ENCODE results near the gene CDC40. TPM values are rescaled to one million over a fixed set of nuclear protein-coding genes. Genes with fewer than 3 reads are reported as not detected.

CDC40 gene
- total RNA-seq: 10 to 100 TPM in 8 of 9 donors, 1 to 10 TPM in 1; 9.8 to 23.5 (median 15.9) TPM
- polyA plus RNA-seq: 10 to 100 TPM in 1 of 2 donors, 1 to 10 TPM in 1; 5.8 to 10.5 TPM
- long read RNA-seq, donor 1, transcript CDC40-201 (15 exons, 3,848 nt): major isoform, 5 of 8 reads
- long read RNA-seq, donor 1, partial matches to known transcripts: 2 of 8 reads
- long read RNA-seq, donor 1, other reads (novel, unspliced or antisense): 0 of 8 reads
- long read RNA-seq, donor 2, partial matches to known transcripts: 4 of 8 reads
- long read RNA-seq, donor 2, other reads (novel, unspliced or antisense): 1 of 8 reads
- long read RNA-seq, donor 3, transcript CDC40-201 (15 exons, 3,848 nt): major isoform, 6 of 10 reads
- long read RNA-seq, donor 3, partial matches to known transcripts: 2 of 10 reads
- long read RNA-seq, donor 3, other reads (novel, unspliced or antisense): 1 of 10 reads

DNA sequence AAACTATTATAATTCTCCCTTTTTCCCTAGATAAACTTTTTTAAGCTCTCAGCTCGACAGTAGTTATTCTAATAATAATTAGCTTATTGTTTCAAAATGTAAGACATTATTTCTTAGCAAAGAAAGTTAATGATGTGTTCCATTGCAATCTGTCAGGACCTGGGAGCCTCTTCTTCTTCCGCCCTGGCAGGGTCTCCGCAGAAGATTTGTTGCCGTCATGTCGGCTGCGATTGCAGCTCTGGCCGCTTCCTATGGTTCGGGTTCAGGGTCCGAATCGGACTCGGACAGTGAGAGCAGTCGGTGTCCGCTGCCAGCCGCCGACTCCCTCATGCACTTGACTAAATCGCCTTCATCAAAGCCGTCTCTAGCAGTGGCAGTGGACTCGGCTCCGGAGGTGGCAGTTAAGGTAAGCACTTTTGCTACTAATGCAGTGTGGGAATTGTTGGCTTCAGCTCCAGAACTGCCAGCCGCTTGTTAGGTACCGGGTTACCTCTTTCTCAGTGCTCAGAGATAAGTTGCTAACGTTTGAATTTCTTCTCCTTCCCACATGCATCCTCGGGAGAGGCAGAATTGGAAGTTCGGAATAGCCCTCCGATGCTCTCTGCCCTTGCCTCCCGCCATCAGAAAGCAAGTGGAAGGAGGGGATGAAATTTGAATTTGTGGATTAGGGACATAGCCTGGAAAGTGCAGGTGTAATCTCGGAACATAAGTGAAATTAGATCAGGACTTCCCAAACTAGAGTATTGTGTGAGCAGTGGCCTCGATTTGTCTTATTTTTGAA is at the start of gene CDC40:
Gene CDC40, plus strand, starts transcription at position 200 of the 781 bp plus-strand sequence. Its CDS starts 18 bp downstream, at position 218.
- no peak for TF ChIP-seq POLR2A (IDR thresholded peaks at IDR 0.05)
- TF ChIP-seq, protein P1, sequence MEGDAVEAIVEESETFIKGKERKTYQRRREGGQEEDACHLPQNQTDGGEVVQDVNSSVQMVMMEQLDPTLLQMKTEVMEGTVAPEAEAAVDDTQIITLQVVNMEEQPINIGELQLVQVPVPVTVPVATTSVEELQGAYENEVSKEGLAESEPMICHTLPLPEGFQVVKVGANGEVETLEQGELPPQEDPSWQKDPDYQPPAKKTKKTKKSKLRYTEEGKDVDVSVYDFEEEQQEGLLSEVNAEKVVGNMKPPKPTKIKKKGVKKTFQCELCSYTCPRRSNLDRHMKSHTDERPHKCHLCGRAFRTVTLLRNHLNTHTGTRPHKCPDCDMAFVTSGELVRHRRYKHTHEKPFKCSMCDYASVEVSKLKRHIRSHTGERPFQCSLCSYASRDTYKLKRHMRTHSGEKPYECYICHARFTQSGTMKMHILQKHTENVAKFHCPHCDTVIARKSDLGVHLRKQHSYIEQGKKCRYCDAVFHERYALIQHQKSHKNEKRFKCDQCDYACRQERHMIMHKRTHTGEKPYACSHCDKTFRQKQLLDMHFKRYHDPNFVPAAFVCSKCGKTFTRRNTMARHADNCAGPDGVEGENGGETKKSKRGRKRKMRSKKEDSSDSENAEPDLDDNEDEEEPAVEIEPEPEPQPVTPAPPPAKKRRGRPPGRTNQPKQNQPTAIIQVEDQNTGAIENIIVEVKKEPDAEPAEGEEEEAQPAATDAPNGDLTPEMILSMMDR (IDR thresholded peaks at IDR 0.05): no peak
- 0 to 1% (median 1%) methylated on average over 27 to 28 of the region's 28 CpGs for WGBS, 4 donors

DNA sequence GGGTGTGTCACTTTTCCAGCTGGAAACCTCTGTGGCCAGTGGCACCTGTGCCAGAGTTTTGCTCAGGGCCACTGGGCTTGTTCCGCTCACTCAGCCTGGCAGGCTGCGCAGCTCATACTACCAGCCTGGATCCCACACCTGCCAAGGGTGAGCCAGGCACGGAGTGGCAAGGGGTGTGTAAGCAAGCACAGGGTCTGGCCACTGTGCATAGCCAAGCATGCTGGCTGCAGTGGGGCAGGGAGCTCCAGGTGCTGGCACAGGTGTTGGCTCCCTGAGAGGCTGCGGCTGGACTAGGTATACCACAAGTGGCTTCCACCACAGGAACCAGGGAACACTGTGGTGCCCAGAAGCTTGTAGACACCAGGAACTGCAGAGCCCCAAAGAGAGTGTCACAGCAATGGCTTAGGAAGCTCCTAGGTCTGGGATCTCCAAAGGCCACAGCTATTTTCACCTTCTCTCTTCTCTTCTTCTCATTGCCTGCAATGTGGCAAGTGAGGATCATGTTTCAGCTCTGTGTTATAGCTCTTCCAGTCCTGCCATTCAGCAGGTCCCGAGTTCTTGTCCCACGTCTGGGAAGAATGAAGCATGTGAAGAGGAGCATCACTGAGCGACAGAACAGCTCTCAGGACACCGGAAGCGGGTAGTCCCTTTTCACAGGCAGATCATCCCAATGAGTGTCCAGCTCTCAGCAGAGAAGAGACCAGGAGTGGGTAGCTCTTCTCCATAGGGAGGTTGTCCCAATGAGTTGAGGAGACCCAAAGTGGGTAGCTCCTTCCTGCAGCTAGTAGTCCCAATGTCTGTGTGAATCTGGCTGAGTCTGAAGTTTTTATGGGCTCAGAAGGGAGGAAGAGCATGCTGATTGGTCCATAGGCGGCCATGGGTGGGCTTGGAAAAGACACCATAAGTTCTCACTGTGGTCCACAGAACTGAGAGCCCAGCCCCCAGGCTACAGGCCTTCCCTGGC is 42.0 kb upstream of the CDC40 start:
- no peak for DNase-seq

More for the DNA sequence above, at the start of gene CDC40:
- H3K27ac ChIP-seq: peak within 1 kb of the TSS; percentile 46 to 92 (median 78)
- ATAC-seq (peak; percentile 48 to 72 (median 68)), DNase-seq (peak; percentile 62 to 77 (median 68))
- intact Hi-C loops (cut with DNase I): loop anchor here in 3 of 10 donors (10.0 kb wide), 1 partner anchor 486 kb away; the partner anchor contains the start of genes AK9 (in 3 of the 3) and FIG4 (in 3 of the 3)
- H3K9me3 ChIP-seq: no peaks in the 10 kb centered on the region
- no peaks in the 10 kb centered on the region for H3K36me3 ChIP-seq
- peaks cover 5 to 48% (median 33%) of the 10 kb centered on the region in 12 donors for H3K4me1 ChIP-seq
- no peaks in the 10 kb centered on the region for H3K27me3 ChIP-seq
- H3K4me3 ChIP-seq: peak within 1 kb of the TSS; percentile 66 to 97 (median 82)

DNA sequence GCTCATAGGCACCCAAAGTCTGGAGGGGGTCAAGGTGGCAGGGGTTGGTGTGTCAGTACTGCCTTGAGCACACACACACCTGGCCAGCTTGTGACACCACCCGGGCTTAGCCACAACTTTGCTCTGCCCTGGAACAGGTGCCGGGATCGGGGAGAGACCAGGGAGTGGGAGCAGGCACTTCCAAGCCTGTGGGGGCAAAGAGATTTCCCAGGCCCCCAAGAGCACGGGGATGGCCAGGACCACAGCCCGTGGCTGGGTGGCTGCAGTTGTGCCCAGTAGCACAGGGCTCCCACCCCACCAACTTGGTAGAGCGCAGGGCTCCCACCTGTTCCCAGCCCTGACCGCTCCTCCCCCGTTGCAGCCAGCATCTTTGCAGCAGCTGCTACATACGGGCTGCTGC is 41.2 kb upstream of the CDC40 start:
- TF ChIP-seq POLR2A (IDR thresholded peaks at IDR 0.05): no peak
- TF ChIP-seq, protein P1 (IDR thresholded peaks at IDR 0.05): no peak

More for the DNA sequence above, 42.0 kb upstream of the CDC40 start:
- peaks cover 0 to 6% (median 0%) of the 10 kb centered on the region in 12 donors for H3K9me3 ChIP-seq
- no peak for ATAC-seq
- H3K27ac ChIP-seq: no peak overlapping the region
- H3K36me3 ChIP-seq: no peaks in the 10 kb centered on the region
- 94 to 99% (median 97%) methylated on average over 9 to 10 of the region's 10 CpGs for WGBS, 4 donors
- intact Hi-C loops (cut with DNase I): no loop called here
- H3K27me3 ChIP-seq: no peaks in the 10 kb centered on the region
- TF ChIP-seq, protein P1 (IDR thresholded peaks at IDR 0.05): no peak
- TF ChIP-seq POLR2A (IDR thresholded peaks at IDR 0.05): no peak
- H3K4me1 ChIP-seq: no peaks in the 10 kb centered on the region
- no peak overlapping the region for H3K4me3 ChIP-seq

More for the DNA sequence above, 41.2 kb upstream of the CDC40 start:
- DNase-seq: no peak
- H3K27ac ChIP-seq: no peak overlapping the region
- H3K9me3 ChIP-seq: peaks cover 0 to 6% (median 0%) of the 10 kb centered on the region in 12 donors
- no peak overlapping the region for H3K4me3 ChIP-seq
- intact Hi-C loops (cut with DNase I): no loop called here
- no peaks in the 10 kb centered on the region for H3K36me3 ChIP-seq
- H3K27me3 ChIP-seq: no peaks in the 10 kb centered on the region
- 95 to 96% (median 95%) methylated on average over 9 of the region's 9 CpGs for WGBS, 4 donors
- no peaks in the 10 kb centered on the region for H3K4me1 ChIP-seq
- ATAC-seq: no peak

Data from heart left ventricle (tissue), 16 donors.